Caco-2 (cell line): Measurements from ENCODE around the gene GPR6. TPM values are rescaled to one million over a fixed set of nuclear protein-coding genes. Genes with fewer than 3 reads are reported as not detected.

Experiments
- BruUV-seq: library from RNA; stranded (reverse); fragments of 400-500 nt; replicated peaks from 2 replicates; lab custom pipeline; 2021; lab: Mats Ljungman, UMichigan
- CTCF ChIA-PET: fragments of 300-600 bp; sonication (Branson Sonifier 250); formaldehyde crosslinking; loops from one replicate; lab custom pipeline; 2022; ENCODE audit warnings: antibody characterized with exemption; lab: Charles Lee
- POLR2A ChIA-PET: fragments of 300-600 bp; sonication (Branson Sonifier 250); formaldehyde crosslinking; loops from one replicate; lab custom pipeline; 2022; ENCODE audit warnings: antibody characterized with exemption; lab: Charles Lee
- DNase-seq, 2 experiments: peaks; one replicate each; pipeline versions ENCODE4 v3.0.0 to v3.0.0-alpha.2; 2020 to 2022
- H3K27me3 ChIP-seq: replicated peaks from 2 replicates; pipeline ENCODE4 v1.6.0; 2011; ENCODE audit warnings: low read length; ENCODE audit not compliant: control insufficient read depth, insufficient read depth
- H3K36me3 ChIP-seq: 2 replicates; pipeline ENCODE4 v1.5.1; 2011; ENCODE audit warnings: low read length; ENCODE audit not compliant: control insufficient read depth, insufficient read depth
- H3K4me1 ChIP-seq: fragments of 250-450 bp; sonication (Bioruptor Pico); 2 replicates; pipeline ENCODE4 v1.5.1; 2020; ENCODE audit warnings: mild to moderate bottlenecking
- H3K4me3 ChIP-seq: 2 replicates; pipeline ENCODE4 v1.5.1; 2011; ENCODE audit warnings: low read depth, mild to moderate bottlenecking, control low read depth, low read length
- H3K9me3 ChIP-seq: fragments of 250-450 bp; sonication (Bioruptor Pico); 2 replicates; pipeline ENCODE4 v1.5.1; 2020; ENCODE audit warnings: mild to moderate bottlenecking, moderate library complexity
- H3K27ac Mint-ChIP-seq: one replicate; pipeline ENCODE4 v1.8.0; 2022; ENCODE audit warnings: mixed read lengths; ENCODE audit not compliant: unreplicated experiment
- H3K27me3 Mint-ChIP-seq: one replicate; pipeline ENCODE4 v1.8.0; 2022; ENCODE audit warnings: mixed read lengths; ENCODE audit not compliant: insufficient read depth, unreplicated experiment
- H3K36me3 Mint-ChIP-seq: one replicate; pipeline ENCODE4 v1.8.0; 2022; ENCODE audit warnings: mild to moderate bottlenecking, mixed read lengths; ENCODE audit not compliant: insufficient read depth, unreplicated experiment
- H3K4me1 Mint-ChIP-seq: one replicate; pipeline ENCODE4 v1.8.0; 2022; ENCODE audit warnings: low read depth, mixed read lengths; ENCODE audit not compliant: unreplicated experiment
- H3K4me3 Mint-ChIP-seq: one replicate; pipeline ENCODE4 v1.8.0; 2022; ENCODE audit warnings: mild to moderate bottlenecking, moderate library complexity, mixed read lengths; ENCODE audit not compliant: unreplicated experiment
- H3K9me3 Mint-ChIP-seq: one replicate; pipeline ENCODE4 v1.8.0; 2022; ENCODE audit warnings: mixed read lengths; ENCODE audit not compliant: unreplicated experiment
- intact Hi-C: fragments of 100-400 bp; cut with micrococcal nuclease; formaldehyde crosslinking; loops from one replicate; pipeline ENCODE4 v1.10.0; 2022; ENCODE audit not compliant: unreplicated experiment
- total RNA-seq: library from RNA; stranded (reverse); gene quantifications from 2 replicates; pipeline ENCODE4 v1.2.3, GENCODE V29; 2022
- TF ChIP-seq, protein P1 (sequence below), 2 experiments: fragments of 200-600 bp in 1 of 2; IDR thresholded peaks; 1 replicate in 1 of 2; 2 replicates in 1 of 2; pipeline versions ENCODE4 v1.5.1 to v1.8.0; 2011 to 2022; ENCODE audit warnings: antibody characterized with exemption in 1 of 2, control low read depth in 1 of 2, inconsistent platforms in 1 of 2, low read depth in 1 of 2, low read length in 1 of 2, mild to moderate bottlenecking in 1 of 2, moderate library complexity in 1 of 2; ENCODE audit not compliant: insufficient read depth in 1 of 2, severe bottlenecking in 1 of 2, unreplicated experiment in 1 of 2

GPR6 gene
- total RNA-seq, 1 experiment from 2014 or later = not detected

DNA sequence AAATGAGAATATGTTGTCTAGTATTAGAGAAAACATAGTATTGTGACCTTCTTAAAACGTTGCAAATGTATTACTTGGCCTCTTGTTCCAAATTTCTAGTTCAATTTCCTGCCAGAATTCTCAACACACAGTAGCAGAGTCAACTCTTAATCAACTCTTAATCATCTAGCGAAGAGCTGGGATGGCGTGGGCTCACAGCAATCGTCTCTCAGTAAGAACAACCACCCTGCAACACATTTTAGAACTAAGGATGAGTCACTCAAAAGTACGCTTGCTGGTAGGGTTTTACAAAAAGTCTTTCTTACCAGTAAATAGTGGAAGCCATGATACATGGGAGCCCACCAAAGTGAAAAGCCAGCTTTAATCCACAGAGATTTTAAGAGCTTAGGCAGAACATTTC, 24.6 kb downstream of the GPR6 start:
- Histone ChIP-seq H3K36me3 (no peaks in the 10 kb centered on the region), H3K4me3 (no peak overlapping the region), H3K27me3 (no peaks in the 10 kb centered on the region; the same call in none of the 2 replicates), H3K4me1 (no peaks in the 10 kb centered on the region), H3K9me3 (no peaks in the 10 kb centered on the region)
- Mint-ChIP-seq H3K27ac (no peak overlapping the region), H3K27me3 (peaks cover 12% of the 10 kb centered on the region), H3K4me1 (no peaks in the 10 kb centered on the region), H3K36me3 (no peaks in the 10 kb centered on the region), H3K4me3 (no peak overlapping the region), H3K9me3 (no peaks in the 10 kb centered on the region)
- ChIA-PET POLR2A (no interaction called here), CTCF (no interaction called here)
- intact Hi-C loops = no loop called here
- DNase-seq = no peak
- no TSS peak for BruUV-seq
- TF ChIP-seq, protein P1, sequence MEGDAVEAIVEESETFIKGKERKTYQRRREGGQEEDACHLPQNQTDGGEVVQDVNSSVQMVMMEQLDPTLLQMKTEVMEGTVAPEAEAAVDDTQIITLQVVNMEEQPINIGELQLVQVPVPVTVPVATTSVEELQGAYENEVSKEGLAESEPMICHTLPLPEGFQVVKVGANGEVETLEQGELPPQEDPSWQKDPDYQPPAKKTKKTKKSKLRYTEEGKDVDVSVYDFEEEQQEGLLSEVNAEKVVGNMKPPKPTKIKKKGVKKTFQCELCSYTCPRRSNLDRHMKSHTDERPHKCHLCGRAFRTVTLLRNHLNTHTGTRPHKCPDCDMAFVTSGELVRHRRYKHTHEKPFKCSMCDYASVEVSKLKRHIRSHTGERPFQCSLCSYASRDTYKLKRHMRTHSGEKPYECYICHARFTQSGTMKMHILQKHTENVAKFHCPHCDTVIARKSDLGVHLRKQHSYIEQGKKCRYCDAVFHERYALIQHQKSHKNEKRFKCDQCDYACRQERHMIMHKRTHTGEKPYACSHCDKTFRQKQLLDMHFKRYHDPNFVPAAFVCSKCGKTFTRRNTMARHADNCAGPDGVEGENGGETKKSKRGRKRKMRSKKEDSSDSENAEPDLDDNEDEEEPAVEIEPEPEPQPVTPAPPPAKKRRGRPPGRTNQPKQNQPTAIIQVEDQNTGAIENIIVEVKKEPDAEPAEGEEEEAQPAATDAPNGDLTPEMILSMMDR (IDR thresholded peaks at IDR 0.05; ENCODE audit: insufficient read depth in 1 of 2, low read depth in 1 of 2, low read length in 1 of 2, severe bottlenecking in 1 of 2, unreplicated experiment in 1 of 2) = no peak

DNA sequence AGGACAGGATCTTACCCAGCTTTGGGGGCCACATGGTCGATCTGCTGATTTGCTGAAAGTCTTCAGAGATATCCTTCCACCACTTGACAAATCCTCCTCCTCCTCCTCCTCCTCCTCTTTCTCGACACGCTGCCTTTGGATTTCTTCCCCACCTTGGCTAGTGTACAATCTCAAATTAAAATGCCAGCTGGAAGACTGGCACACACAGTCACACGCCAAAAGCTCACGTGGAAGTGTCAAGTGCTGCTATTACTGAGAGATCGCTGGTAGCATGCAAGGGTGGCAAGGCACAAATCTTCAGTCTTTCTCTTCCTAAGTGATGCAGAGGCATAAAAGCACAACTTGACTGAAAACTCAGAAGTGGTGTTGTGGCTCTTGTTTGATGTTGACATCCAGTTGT, 35.3 kb downstream of the GPR6 start:
- TF ChIP-seq, protein P1 (IDR thresholded peaks at IDR 0.05; ENCODE audit: insufficient read depth in 1 of 2, low read depth in 1 of 2, low read length in 1 of 2, severe bottlenecking in 1 of 2, unreplicated experiment in 1 of 2) = no peak
- Mint-ChIP-seq H3K27me3 (peaks cover 17% of the 10 kb centered on the region), H3K36me3 (no peaks in the 10 kb centered on the region), H3K4me1 (no peaks in the 10 kb centered on the region), H3K9me3 (no peaks in the 10 kb centered on the region), H3K27ac (no peak overlapping the region), H3K4me3 (no peak overlapping the region)
- CTCF ChIA-PET = no interaction called here
- Histone ChIP-seq H3K27me3 (no peaks in the 10 kb centered on the region), H3K4me1 (no peaks in the 10 kb centered on the region), H3K4me3 (no peak overlapping the region), H3K9me3 (no peaks in the 10 kb centered on the region), H3K36me3 (no peaks in the 10 kb centered on the region)
- no peak for DNase-seq
- intact Hi-C loops = no loop called here
- BruUV-seq = no TSS peak
- POLR2A ChIA-PET = no interaction called here

DNA sequence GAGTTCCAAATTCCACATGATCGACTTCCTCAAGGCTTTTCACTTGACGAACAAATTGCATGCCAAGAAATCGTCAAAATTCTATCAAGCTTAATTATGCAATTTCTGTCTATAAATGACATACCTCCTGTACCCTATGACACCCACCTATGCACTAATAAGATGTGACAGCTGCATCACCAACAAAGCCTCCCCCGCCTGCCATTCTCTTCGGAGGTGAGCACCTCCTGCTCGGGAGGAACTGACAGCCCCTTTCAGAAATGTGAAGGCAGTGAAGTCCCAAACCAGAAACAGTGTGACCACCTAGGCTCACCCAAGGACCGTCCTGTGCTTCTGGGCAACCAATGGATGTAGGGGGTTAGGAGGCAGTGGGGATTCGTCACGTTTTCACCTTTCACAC, 37.1 kb downstream of the GPR6 start:
- TF ChIP-seq, protein P1 (IDR thresholded peaks at IDR 0.05; ENCODE audit: insufficient read depth in 1 of 2, low read depth in 1 of 2, low read length in 1 of 2, severe bottlenecking in 1 of 2, unreplicated experiment in 1 of 2) = no peak
- intact Hi-C loops = no loop called here
- H3K27me3 Mint-ChIP-seq = peaks cover 20% of the 10 kb centered on the region
- Histone ChIP-seq H3K4me1 (no peaks in the 10 kb centered on the region), H3K4me3 (no peak overlapping the region), H3K9me3 (no peaks in the 10 kb centered on the region), H3K27me3 (no peaks in the 10 kb centered on the region), H3K36me3 (no peaks in the 10 kb centered on the region)
- no peaks in the 10 kb centered on the region for H3K4me1 Mint-ChIP-seq
- H3K9me3 Mint-ChIP-seq = no peaks in the 10 kb centered on the region
- no peak for DNase-seq
- no peaks in the 10 kb centered on the region for H3K36me3 Mint-ChIP-seq
- H3K27ac Mint-ChIP-seq = no peak overlapping the region
- H3K4me3 Mint-ChIP-seq = no peak overlapping the region
- ChIA-PET CTCF (interaction anchor here (0.7 kb wide), 1 partner anchor 19 kb away, joined by 3 read pairs; no protein-coding TSS in a partner anchor), POLR2A (no interaction called here)
- no TSS peak for BruUV-seq
